NCI-H748 treated with DMSO at 0.1 percent for 48 hours (cell line): Measurements from ENCODE around the gene HAGHL.
"Not testable (repeated sequence)": the region's sequence is repeated elsewhere in the genome, so short reads cannot be mapped to it uniquely, and the experiment has no call there.

Experiments used
- DNase-seq: peaks from one replicate; lab custom pipeline; 2025; lab: John Stamatoyannopoulos, UW

The HAGHL gene

DNA sequence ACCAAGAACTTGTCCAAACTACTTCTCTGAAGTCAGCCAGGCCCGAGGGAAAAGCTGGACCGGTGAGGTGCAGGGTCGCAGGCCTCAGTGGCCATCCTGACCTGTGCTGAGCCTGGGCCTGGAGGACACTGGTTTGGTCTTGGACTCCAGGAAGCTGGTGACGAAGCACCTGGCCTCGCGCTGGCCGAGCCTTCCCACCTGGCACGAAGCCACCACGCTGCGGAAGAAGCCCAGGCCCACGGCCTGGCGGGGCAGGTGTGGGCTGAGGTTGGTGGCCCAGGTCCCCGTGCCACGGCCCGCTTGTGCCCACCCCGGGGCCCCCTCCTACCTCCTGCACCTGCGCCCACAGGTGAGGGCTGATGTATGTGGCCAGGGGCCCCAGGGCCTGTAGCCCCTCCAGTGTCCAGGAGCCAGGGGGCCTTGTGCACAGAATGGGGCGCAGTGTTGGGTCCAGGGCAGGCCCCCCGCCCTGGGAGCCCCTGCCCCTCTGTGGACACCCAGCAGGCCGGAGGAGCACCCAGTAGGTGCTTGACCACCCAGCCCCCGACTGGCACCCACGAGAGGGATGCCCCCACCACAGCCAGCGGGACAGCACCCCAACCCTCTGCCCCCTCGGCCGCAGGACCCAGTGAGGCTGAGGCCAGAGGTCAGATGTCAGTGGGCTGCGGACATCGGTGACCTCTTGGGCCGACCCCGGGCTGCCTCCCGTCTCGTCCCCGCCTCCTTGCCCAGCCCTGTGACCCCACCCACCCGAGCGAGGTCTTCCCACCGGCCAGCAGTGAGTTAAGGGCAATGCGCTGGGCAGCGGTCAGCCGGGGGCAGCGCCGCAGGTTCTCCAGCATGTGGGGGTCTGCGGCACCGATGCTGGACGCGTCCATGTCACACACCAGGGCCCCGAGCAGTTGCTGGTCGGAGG is 47.4 kb downstream of the HAGHL start:
- no peak for DNase-seq

DNA sequence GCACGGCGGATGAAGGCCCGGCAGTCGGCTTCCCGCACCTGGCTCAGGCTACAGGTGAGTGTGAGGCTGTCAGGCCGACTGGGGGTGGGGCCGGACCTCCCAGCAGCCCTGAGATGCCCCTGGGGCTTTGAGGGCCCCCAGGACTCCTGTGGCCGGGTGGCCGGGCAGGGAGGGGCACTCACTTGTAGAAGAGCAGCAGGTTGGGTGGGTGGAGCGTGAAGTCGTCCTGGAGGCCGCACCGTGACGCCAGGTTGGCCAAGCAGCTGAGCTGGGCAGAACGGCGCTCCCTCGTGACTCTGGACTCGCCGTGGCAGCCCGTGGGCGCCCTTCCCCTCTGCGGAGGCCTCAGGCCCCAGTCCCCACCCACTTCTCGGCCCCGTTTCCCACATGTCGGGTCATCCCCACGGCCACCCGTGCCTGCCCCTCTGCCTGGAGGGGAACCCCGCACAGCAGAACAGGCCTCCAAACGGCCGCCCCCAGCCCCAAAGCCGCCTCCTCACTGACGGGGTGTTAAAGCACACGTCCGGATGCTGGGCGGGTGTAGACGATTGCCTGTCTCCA is 48.4 kb downstream of the HAGHL start:
- no peak for DNase-seq

GRCh38 chr16:776298-776697 is 49.4 kb downstream of the HAGHL start:
- DNase-seq: not testable (repeated sequence)

DNA sequence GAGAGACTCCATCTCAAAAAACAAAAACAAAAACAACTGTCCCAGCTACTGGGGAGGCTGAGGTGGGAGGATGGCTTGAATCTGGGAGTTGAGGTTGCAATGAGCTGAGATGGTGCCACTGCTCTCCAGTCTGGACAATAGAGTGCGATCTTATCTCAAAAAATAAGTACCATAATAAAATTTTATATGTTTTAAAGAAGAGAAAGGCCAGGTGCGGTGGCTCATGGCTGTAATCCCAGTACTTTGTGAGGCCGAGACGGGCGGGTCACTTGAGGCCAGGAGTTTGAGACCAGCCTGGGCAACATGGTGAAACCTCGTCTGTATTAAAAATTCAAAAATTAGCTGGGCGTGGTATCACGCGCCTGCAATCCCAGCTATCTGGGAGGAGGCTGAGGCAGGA is 49.9 kb downstream of the HAGHL start:
- DNase-seq: no peak

DNA sequence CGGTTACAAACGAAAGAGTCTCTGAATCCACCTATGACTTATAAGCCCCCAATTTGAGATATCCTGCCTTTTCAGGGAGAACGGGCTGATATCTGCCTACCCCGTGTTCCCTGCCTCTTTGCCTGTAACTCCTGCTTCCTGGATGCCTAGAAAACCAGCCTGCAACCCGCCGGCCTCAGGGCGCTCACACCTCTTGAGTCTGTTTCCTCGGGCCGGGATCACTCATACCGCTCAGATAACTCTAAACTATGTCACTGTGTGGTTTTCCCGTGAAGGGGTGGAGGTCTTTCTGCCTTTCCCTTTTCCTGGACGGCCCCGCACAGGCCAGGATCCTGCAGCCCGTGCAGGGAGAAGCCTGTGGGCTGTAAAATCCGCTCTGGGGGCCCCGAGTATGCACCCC is 50.9 kb downstream of the HAGHL start:
- no peak for DNase-seq

DNA sequence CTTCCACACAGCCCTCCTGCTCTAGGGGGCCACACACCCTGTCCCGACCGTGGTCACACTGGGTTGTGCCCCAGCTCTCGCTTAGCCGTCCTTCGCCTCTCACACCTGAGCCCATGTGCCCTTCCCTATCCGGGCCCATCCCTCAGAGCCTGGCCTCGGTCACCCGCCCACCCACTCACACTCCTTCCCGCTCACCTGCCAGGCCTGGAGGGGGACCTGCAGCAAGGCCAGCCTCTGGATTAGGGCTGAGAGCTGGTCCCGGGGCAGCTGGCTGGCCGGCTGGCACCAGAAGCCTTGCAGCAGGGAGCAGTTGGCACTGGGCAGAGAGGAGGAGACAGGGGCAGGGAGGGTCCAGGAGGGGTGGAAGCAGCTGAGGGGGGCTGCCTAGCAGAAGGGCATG is 51.5 kb downstream of the HAGHL start:
- DNase-seq: no peak

GRCh38 chr16:778909-779527 is 52.1 kb downstream of the HAGHL start:
- no peak for DNase-seq
